HEK293 (cell line): Measurements from ENCODE around the gene SMIM31.

ENCODE experiments used
- CTCF ChIA-PET: fragments of 350-600 bp; formaldehyde crosslinking; extraction: SDS; loops from one replicate; lab custom pipeline; 2021; ENCODE audit warnings: antibody characterized with exemption; lab: Yijun Ruan, JAX
- POLR2A ChIA-PET: fragments of 300-600 bp; formaldehyde crosslinking; extraction: SDS; loops from one replicate; lab custom pipeline; 2020; ENCODE audit warnings: antibody characterized with exemption, inconsistent platforms; lab: Yijun Ruan, JAX
- H3K27ac ChIP-seq: fragments of 200-500 bp; sonication (Bioruptor generic); 2 replicates; pipeline ENCODE4 v1.5.1; 2014; ENCODE audit warnings: low read depth, low read length, control low read depth, inconsistent platforms; ENCODE audit errors: extremely low read depth
- H3K36me3 ChIP-seq, 2 experiments: fragments of 200-500 bp in 1 of 2; sonication (Bioruptor generic) in 1 of 2; 1 replicate in 1 of 2; 2 replicates in 1 of 2; pipeline ENCODE4 v1.5.1; 2014 to 2017; ENCODE audit warnings: inconsistent platforms in 2 of 2, low read length in 2 of 2; ENCODE audit not compliant: control insufficient read depth in 2 of 2, insufficient read depth in 1 of 2
- H3K4me1 ChIP-seq: fragments of 200-500 bp; sonication (Bioruptor generic); 2 replicates; pipeline ENCODE4 v1.5.1; 2014; ENCODE audit warnings: mild to moderate bottlenecking, low read length, inconsistent platforms; ENCODE audit not compliant: control insufficient read depth, insufficient read depth
- H3K4me3 ChIP-seq: 2 replicates; pipeline ENCODE4 v1.5.1; 2011; ENCODE audit warnings: low read depth, mild to moderate bottlenecking, control low read depth, low read length, moderate library complexity
- H3K9me3 ChIP-seq: fragments of 200-500 bp; sonication (Bioruptor generic); 2 replicates; pipeline ENCODE4 v1.5.1; 2014; ENCODE audit warnings: low read depth, low read length, inconsistent platforms; ENCODE audit not compliant: control insufficient read depth, insufficient read depth
- GLIS1 ChIP-seq: fragments of 450-650 bp; formaldehyde crosslinking; IDR thresholded peaks from 2 replicates; pipeline ENCODE4 v1.5.1; 2016; ENCODE audit warnings: missing biosample characterization, missing genetic modification characterization
- GLIS2 ChIP-seq: fragments of 450-650 bp; formaldehyde crosslinking; IDR thresholded peaks from 2 replicates; pipeline ENCODE4 v1.5.1; 2016; ENCODE audit warnings: missing biosample characterization, missing genetic modification characterization
- HOXC10 ChIP-seq: sonication (generic); formaldehyde crosslinking; IDR thresholded peaks from 2 replicates; pipeline ENCODE4 v1.8.1; 2023; ENCODE audit warnings: mild to moderate bottlenecking, missing genetic modification reagents
- KLF16 ChIP-seq: fragments of 450-650 bp; formaldehyde crosslinking; IDR thresholded peaks from 2 replicates; pipeline ENCODE4 v1.5.1; 2017; ENCODE audit warnings: missing biosample characterization, missing genetic modification characterization
- MEIS1 ChIP-seq: sonication (generic); formaldehyde crosslinking; IDR thresholded peaks from 2 replicates; pipeline ENCODE4 v1.8.1; 2022; ENCODE audit warnings: missing genetic modification reagents, mild to moderate bottlenecking, borderline replicate concordance
- MZF1 ChIP-seq: fragments of 450-650 bp; formaldehyde crosslinking; IDR thresholded peaks from 2 replicates; pipeline ENCODE4 v1.5.1; 2017; ENCODE audit warnings: missing biosample characterization, missing genetic modification characterization, borderline replicate concordance
- PRDM1 ChIP-seq: fragments of 450-650 bp; formaldehyde crosslinking; IDR thresholded peaks from 2 replicates; pipeline ENCODE4; 2016; ENCODE audit warnings: missing biosample characterization, missing genetic modification characterization
- SETDB1 ChIP-seq: IDR thresholded peaks from one replicate; pipeline ENCODE4 v1.6.1; 2017; ENCODE audit warnings: mild to moderate bottlenecking, low read length, moderate library complexity, mixed read lengths; ENCODE audit not compliant: insufficient read length
- TSHZ1 ChIP-seq: fragments of 450-650 bp; formaldehyde crosslinking; IDR thresholded peaks from 2 replicates; pipeline ENCODE4 v1.5.1; 2016; ENCODE audit warnings: missing biosample characterization, missing genetic modification characterization, borderline replicate concordance
- ZBTB17 ChIP-seq: fragments of 450-650 bp; formaldehyde crosslinking; IDR thresholded peaks from 2 replicates; pipeline ENCODE4 v1.5.1; 2016; ENCODE audit warnings: missing biosample characterization, missing genetic modification characterization
- ZNF121 ChIP-seq: fragments of 450-650 bp; formaldehyde crosslinking; IDR thresholded peaks from 2 replicates; pipeline ENCODE4 v1.5.1; 2016; ENCODE audit warnings: missing biosample characterization, missing genetic modification characterization
- ZNF157 ChIP-seq: fragments of 450-650 bp; formaldehyde crosslinking; IDR thresholded peaks from 2 replicates; pipeline ENCODE4 v1.5.1; 2016; ENCODE audit warnings: missing biosample characterization, missing genetic modification characterization
- ZNF239 ChIP-seq: fragments of 450-650 bp; formaldehyde crosslinking; IDR thresholded peaks from 2 replicates; pipeline ENCODE4 v1.5.1; 2016; ENCODE audit warnings: missing biosample characterization, missing genetic modification characterization
- ZNF266 ChIP-seq: fragments of 450-650 bp; formaldehyde crosslinking; IDR thresholded peaks from 2 replicates; pipeline ENCODE4 v1.5.1; 2016; ENCODE audit warnings: missing biosample characterization, missing genetic modification characterization, low read depth
- ZNF350 ChIP-seq: fragments of 450-650 bp; formaldehyde crosslinking; IDR thresholded peaks from 2 replicates; pipeline ENCODE4 v1.5.0; 2017; ENCODE audit warnings: missing biosample characterization, mild to moderate bottlenecking, missing genetic modification characterization
- ZNF354C ChIP-seq: fragments of 450-650 bp; formaldehyde crosslinking; IDR thresholded peaks from 2 replicates; pipeline ENCODE4 v1.5.1; 2016; ENCODE audit warnings: missing biosample characterization, missing genetic modification characterization, low read depth, borderline replicate concordance
- ZNF510 ChIP-seq: fragments of 450-650 bp; formaldehyde crosslinking; IDR thresholded peaks from 2 replicates; pipeline ENCODE4 v1.5.1; 2018; ENCODE audit warnings: mild to moderate bottlenecking, missing genetic modification characterization, missing biosample characterization; ENCODE audit not compliant: insufficient replicate concordance
- ZNF645 ChIP-seq: fragments of 450-650 bp; formaldehyde crosslinking; IDR thresholded peaks from 2 replicates; pipeline ENCODE4; 2016; ENCODE audit warnings: missing biosample characterization, missing genetic modification characterization
- ZXDB ChIP-seq: fragments of 450-650 bp; formaldehyde crosslinking; IDR thresholded peaks from 2 replicates; pipeline ENCODE4 v1.5.1; 2016; ENCODE audit warnings: missing biosample characterization, missing genetic modification characterization
- TF ChIP-seq, protein P1 (sequence below): fragments of 450-650 bp; formaldehyde crosslinking; IDR thresholded peaks from 2 replicates; pipeline ENCODE4 v1.5.1; 2016; ENCODE audit warnings: missing biosample characterization, missing genetic modification characterization
- TF ChIP-seq, protein P2 (sequence below): fragments of 450-650 bp; formaldehyde crosslinking; IDR thresholded peaks from 2 replicates; pipeline ENCODE4 v1.5.1; 2016; ENCODE audit warnings: missing biosample characterization, missing genetic modification characterization
- TF ChIP-seq, protein P3 (sequence below): fragments of 450-650 bp; formaldehyde crosslinking; IDR thresholded peaks from 2 replicates; pipeline ENCODE4 v1.5.1; 2016; ENCODE audit warnings: missing biosample characterization, missing genetic modification characterization

The SMIM31 gene

GRCh38 chr4:164813554-164813953 is 59.6 kb downstream of the SMIM31 start:
- TF ChIP-seq MEIS1 (CRISPR knock-in tag) (no peak), HOXC10 (CRISPR knock-in tag) (no peak), ZNF350 (tag by site-specific recombination) (no peak), ZNF121 (tag by site-specific recombination) (no peak), PRDM1 (no peak), TSHZ1 (no peak), ZNF157 (tag by site-specific recombination) (no peak)
- no peaks in the 10 kb centered on the region for H3K9me3 ChIP-seq
- H3K4me1 ChIP-seq: no peaks in the 10 kb centered on the region
- H3K27ac ChIP-seq: no peak overlapping the region
- ChIA-PET POLR2A (no interaction called here), CTCF (no interaction called here)
- no peaks in the 10 kb centered on the region for H3K36me3 ChIP-seq
- H3K4me3 ChIP-seq: no peak overlapping the region

GRCh38 chr4:164815711-164816110 is 61.8 kb downstream of the SMIM31 start:
- TF ChIP-seq KLF16 (tag by site-specific recombination) (no peak), ZBTB17 (tag by site-specific recombination) (no peak), MZF1 (tag by site-specific recombination) (no peak), SETDB1 (no peak), GLIS1 (tag by site-specific recombination) (no peak), ZNF239 (tag by site-specific recombination) (no peak), ZNF266 (no peak), ZNF510 (tag by site-specific recombination) (no peak), ZXDB (tag by site-specific recombination) (no peak), GLIS2 (no peak), ZNF645 (tag by site-specific recombination) (no peak), ZNF354C (tag by site-specific recombination) (no peak)
- TF ChIP-seq, protein P1, sequence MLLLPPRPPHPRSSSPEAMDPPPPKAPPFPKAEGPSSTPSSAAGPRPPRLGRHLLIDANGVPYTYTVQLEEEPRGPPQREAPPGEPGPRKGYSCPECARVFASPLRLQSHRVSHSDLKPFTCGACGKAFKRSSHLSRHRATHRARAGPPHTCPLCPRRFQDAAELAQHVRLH: no peak
- TF ChIP-seq, protein P2, sequence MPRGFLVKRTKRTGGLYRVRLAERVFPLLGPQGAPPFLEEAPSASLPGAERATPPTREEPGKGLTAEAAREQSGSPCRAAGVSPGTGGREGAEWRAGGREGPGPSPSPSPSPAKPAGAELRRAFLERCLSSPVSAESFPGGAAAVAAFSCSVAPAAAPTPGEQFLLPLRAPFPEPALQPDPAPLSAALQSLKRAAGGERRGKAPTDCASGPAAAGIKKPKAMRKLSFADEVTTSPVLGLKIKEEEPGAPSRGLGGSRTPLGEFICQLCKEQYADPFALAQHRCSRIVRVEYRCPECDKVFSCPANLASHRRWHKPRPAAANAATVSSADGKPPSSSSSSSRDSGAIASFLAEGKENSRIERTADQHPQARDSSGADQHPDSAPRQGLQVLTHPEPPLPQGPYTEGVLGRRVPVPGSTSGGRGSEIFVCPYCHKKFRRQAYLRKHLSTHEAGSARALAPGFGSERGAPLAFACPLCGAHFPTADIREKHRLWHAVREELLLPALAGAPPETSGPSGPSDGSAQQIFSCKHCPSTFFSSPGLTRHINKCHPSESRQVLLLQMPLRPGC: no peak
- TF ChIP-seq, protein P3, sequence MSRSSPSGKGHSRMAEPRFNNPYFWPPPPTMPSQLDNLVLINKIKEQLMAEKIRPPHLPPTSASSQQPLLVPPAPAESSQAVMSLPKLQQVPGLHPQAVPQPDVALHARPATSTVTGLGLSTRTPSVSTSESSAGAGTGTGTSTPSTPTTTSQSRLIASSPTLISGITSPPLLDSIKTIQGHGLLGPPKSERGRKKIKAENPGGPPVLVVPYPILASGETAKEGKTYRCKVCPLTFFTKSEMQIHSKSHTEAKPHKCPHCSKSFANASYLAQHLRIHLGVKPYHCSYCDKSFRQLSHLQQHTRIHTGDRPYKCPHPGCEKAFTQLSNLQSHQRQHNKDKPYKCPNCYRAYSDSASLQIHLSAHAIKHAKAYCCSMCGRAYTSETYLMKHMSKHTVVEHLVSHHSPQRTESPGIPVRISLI: no peak
- Histone ChIP-seq H3K9me3 (no peaks in the 10 kb centered on the region), H3K27ac (no peak overlapping the region), H3K4me3 (no peak overlapping the region), H3K4me1 (no peaks in the 10 kb centered on the region), H3K36me3 (no peaks in the 10 kb centered on the region)
- ChIA-PET POLR2A (no interaction called here), CTCF (no interaction called here)
